NCI-H187 treated with DMSO at 0.1 percent for 48 hours (cell line): ENCODE data around the gene HID1.

Experiments used
- DNase-seq: peaks from one replicate; lab custom pipeline; 2025; lab: John Stamatoyannopoulos, UW

HID1 gene

DNA sequence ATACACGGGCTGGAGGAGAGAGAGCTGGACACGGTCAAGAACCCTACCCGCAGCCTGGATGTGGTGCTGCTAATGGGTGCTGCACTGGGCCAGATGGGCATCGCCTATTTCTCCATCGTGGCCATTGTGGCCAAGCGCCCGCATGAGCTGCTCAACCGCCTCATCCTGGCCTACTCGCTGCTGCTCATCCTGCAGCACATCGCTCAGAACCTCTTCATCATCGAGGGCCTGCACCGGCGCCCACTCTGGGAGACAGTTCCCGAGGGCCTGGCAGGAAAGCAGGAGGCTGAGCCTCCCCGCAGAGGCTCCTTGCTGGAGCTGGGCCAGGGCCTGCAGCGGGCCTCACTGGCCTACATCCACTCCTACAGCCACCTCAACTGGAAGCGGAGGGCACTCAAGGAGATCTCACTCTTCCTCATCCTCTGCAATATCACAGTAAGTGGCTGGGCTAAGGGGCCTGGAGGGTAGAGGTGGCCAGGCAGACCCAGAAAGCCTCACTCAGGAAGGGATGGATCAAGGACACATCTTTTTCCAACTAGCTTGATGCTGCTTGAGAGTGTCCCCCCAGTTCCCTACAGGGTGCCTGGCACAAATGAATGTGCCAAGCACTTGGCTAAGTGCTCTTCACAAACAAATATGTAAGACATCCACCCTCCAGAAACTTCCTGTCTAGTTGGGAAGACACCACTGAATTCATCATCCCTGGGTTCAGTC is 25.4 kb downstream of the HID1 start:
- DNase-seq = no peak

DNA sequence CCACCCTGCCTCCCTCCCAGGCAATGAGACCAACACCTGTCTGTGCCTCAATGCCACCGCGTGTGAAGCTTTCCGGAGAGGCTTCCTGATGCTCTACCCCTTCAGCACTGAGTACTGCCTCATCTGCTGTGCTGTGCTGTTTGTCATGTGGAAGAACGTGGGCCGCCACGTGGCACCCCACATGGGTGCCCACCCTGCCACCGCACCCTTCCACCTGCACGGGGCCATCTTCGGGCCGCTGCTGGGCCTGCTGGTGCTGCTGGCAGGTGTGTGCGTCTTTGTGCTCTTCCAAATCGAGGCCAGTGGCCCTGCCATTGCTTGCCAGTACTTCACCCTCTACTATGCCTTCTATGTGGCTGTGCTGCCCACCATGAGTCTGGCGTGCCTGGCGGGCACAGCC is 25.9 kb downstream of the HID1 start:
- DNase-seq = no peak

DNA sequence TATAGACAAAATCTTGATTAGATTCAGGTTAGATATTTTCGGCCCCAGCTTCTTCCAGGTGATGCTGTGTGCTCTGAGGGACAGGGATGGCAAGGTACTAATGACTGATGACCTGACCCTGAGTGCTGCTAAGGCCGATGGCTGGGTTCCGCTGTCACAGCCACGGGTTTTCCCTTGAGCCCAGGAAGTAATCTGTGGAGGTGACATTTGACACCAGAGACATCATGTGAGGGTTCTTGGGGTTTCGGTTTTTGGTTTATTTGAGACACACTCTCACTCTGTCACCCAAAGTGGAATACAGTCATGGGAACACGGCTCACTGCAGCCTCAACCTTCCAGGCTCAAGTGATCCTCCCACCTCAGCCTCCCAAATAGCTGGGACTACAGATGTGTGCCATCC is 27.0 kb downstream of the HID1 start:
- DNase-seq = no peak

DNA sequence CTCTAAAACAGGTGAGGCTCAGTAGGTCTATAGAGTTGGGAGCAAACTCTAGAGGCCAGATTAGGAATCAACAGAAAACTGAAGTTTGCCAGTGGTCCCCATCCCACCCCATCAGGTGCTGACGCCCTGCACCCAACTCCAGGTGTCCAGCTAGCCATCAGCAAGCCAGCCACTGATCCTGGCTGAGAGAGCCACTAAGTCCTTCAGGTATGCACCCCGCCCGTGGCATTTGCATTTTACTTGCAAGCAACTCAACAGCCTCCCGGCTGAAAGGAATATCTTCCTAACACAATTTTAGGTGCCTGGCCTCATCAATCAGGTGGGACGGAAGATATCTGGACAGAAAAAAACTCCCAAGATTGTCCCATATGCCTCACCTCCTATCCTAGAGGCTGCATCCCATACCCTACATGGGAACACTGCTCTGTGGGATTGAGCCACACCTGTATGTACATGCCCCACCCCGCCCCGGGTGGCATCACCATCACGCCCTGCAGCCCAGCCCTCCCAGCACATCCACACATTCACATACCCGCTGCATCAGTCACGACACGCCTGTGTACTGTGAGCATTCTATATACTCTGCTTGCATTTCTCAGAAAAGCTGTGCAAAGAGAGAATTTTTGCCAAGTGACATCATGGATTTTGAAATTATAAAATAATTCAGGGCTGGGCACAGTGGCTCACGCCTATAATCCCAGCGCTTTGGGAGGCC is 28.6 kb downstream of the HID1 start:
- no peak for DNase-seq

DNA sequence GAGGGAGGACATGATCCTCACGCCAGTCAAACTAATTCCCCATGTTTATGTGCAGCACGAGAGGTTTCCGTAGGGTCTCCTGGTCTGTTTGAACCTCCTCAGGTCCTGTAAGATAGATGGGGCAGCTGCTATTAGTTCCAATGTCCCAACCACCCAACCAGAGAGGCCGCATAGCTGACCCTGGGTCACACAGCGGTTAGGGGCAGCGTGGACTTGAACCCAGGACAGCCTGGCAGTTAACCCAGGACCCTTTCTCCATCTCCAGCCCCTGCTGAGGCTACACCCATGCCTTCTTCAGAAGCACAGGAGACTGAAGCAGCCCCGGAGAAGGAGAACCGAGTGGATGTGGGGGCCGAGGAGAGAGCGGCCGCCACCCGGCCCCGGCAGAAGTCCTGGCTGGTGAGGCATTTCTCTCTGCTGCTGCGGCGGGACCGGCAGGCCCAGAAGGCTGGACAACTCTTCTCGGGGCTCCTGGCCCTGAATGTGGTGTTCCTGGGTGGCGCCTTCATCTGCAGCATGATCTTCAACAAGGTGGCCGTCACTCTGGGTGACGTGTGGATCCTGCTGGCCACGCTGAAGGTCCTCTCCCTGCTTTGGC is 31.3 kb downstream of the HID1 start:
- no peak for DNase-seq

DNA sequence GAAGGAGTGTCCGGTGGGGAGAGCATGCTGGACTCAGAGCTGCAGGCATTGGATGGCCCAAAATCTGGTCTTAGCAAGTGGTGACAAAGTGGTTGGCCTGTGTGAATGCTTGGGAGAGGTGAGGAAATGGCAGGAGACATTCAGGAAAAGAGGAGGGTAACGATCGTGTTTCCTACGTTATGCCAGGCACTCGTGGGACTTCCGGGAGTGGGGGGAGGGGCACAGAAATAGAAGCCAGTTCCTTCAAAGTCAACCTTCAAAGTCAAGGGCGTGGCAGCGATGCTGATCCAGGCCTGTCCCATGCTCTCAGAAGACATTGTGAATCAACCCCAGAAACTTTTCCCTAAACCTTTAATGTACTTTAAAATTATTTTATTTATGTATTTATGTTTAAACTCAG is 33.0 kb downstream of the HID1 start:
- DNase-seq = no peak

DNA sequence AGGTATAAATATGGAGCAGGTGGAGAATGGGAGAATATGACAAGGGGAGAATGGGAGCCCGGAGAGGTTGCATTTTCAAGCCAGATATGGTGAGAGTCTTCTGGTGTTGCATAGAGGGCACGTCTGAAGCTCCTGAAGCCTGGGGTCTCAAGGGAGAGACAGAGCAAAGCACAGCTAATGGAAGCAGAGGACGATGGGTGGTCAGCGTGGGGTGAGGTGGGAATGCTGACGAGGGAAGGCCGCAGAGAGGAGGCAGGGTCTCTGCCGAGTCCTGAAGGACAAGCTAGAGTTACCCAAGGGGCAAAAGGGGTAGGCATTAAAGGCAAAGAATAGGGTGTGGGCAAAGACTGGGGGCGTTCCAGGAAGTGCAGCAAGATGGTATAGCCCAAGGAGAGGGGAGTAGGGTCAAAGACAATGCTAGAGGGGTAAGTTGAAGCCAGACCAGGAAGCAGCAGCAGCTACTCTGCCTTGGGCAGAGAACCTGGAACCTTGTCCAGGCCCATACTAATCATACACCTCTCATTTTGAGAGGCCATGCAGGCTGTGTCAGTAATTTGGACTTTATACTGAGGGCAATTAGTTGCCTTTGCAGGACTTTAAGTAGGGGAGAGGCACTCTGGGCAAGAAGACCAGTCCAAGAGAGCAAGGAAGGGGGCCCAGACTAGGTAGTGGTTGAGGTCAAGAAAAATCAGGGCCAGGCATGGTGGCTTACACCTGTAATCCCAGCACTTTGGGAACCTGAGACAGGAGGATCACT is 34.2 kb downstream of the HID1 start:
- DNase-seq = no peak

DNA sequence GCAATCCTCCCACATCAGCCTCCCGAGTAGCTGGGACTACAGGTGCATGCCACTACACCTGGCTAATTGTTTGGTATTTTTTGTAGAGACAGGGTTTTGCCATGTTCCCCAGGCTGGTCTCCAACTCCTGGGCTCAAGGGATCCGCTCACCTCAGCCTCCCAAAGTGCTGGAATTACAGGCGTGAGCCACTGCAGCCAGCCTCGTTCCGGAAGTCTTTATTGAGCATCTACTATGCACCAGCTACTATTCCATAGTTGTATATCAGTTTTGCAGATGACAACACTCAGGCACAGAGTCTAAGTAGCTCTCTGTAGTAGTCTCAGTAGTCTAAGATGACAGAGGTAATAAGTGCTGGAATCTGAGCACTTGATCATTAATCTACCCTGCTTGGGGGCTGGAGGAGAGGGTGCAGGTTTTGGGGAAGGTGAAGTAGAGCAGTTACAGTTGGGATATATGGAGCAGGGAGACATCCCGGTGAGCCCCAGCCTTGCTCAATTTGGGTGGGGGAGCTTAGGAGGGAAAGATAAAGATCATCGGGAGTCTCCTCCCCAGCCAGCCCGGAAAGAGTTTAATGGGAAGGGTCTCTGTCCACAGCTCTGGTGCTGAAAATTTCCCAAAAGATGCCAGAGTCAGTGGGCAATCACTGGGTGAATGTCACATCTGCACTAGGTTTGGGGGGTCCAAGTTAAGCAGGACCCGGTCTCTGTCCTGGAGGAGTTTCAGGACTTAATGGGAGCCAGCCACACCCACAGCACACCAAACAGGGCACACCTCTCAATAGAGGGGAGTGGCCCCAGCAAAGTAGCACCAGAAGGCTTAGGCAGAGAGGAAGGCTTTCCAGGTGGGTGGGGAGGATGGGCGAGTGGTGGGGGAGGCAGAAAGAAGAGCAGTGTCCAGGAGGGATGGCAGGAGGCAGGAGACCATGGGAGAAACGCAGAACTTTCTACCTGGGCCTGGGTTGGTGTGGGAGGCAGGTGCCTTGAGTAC is 35.2 kb downstream of the HID1 start:
- DNase-seq = no peak

DNA sequence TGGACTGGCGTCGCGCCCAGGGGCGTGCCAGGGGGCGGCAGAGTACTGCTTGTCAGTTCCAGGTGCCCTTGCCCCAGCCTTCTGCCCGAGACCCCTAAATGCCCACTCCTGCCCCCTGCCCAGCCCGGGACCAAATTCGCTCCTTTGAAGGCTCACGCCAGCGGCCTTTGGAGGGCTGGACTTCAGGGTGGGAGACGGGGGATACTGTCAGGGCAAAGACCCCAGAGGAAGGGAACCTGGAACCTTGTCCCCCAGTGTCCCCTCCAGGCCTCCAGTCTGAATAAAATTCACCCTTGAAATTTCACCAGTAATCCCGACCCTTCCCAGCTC is 36.1 kb downstream of the HID1 start:
- DNase-seq = no peak

DNA sequence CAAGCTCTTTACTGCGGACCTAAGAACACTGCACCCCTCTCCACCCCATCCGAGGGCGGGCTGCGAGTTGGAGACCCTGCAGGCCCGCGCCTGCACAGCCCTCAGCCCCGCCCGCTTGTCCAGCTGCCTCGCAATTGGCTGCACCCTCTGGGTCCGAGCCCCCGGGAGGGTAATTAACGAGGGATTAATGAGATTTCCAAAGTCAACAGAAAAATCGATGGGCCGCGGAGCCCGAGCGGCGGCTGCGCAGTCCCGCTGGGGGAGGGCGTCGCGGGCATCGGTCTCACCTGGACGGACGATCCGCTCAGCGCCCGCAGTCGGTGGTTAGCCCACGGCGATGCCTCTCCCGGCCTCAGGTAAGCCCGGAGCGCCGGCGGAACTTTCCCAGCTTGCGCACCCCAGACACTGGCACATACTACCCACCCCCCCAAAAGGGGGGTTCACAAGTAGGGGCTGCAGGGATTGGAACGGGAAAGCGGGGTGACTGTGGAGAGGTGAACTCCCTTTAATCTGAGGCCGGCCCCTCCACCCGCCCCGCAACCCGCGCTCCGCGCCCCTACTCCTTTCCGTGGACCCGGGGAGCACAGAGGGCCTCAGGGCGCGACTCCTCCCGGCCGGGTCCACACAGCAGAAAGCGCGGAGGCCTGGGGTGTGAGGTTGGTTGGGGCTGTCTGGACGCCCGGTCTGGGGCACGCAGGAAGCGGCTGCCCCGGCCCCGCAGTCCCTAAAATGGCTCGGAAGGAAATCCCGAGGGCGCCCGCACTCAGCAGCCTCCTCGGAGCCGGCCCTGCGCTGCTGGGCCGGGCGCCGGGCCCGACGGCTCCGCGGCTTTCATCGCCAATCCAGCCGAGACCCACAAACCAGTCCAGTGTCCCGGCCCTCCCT is 36.7 kb downstream of the HID1 start, which contains the start of gene OTOP3:
Gene OTOP3 (plus strand): TSS at position 314 of the 885 bp plus-strand sequence. CDS start 24 bp downstream, at position 338.
- DNase-seq = no peak

DNA sequence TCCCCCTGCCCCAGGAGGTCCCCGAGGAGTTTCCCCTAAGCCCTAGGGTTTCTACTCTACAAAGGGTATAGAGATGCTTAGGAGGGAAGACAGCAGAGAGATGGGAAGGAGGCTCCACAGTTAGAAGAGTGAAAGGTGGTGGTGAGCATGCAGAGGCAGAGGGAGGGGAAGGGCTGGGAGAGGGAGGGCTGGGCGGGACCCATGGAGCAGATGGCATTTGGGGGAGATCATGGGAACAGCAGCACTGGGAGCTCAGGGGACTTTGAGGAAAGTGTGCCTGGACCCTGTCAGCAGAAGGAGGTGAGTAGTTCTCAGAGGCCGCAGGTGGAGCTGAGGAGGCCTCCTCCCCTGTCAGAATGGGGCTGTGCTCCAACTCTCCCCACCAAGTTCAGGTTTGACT is 37.5 kb downstream of the HID1 start:
- DNase-seq = no peak

DNA sequence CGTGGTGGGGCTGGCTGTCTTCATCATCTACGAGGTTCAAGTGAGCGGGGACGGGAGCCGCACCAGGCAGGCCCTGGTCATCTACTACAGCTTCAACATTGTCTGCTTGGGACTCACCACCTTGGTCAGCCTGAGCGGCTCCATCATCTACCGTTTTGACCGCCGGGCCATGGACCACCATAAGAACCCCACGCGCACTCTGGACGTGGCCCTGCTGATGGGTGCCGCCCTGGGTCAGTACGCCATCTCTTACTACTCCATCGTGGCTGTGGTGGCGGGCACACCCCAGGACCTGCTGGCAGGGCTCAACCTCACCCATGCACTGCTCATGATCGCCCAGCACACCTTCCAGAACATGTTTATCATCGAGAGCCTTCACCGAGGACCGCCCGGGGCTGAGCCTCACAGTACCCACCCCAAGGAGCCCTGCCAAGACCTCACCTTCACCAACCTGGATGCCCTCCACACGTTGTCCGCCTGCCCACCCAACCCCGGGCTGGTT is 42.0 kb downstream of the HID1 start:
- DNase-seq = no peak

DNA sequence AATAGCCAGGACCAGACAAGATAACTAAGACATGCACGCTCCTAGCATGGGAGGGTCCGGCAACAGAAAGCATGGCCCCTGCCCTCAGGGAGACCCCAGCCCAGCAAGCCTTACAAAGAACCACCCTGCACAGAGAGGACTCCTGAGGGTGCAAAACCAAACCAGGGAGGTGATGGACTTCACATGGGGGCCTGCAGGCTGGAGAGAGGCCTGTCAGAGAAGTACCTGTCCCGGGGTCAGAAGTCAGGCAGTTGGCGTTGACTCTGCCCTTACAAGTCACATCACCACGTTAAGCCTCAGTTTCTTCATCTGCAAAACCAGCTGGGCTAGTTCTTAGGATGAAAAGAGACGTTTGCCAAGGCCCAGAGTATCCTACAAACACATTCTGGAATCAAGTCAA is 43.8 kb downstream of the HID1 start:
- no peak for DNase-seq

DNA sequence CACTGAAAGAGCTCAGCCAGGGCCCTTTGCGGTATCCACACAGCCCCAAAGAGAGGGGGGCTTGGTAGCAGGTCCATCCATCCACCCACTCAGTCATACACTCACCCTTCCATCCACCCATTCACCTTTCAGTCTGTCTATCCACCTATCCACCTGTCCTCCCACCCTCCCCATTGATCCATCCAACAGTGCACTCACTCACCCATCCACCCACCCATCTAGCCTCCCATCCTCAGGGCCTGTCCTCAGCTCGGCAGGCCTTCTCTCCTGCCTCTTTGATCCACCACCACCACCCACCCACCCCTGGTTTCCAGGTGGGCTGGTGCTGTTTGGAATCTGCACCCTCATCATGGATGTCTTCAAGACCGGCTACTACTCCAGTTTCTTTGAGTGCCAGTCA is 47.3 kb downstream of the HID1 start:
- no peak for DNase-seq

DNA sequence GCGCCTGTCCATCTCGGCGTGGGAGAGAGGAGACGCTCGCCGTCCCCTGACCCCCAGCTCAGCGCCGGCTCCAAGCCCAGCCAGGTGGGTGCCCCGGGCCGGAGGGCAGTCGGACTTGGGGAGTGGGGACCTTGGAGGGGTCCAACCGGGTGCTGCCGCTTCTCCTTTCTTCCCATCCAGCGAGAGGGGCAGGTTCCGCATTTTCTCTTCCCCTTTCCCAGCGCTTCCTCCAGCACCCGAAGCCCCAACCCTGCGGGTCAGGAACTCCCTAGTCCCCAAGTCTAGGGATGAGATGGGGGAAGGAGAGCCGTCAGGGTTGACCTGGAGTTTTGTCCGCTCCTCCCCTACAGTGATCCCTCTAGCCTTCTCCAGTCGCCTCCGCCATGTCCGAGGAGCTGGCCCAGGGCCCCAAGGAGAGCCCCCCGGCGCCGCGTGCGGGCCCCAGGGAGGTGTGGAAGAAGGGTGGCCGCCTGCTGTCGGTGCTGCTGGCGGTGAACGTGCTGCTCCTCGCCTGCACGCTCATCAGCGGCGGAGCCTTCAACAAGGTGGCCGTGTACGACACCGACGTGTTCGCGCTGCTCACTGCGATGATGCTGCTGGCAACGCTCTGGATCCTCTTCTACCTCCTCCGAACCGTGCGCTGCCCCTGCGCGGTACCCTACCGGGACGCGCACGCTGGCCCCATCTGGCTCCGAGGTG is 48.2 kb downstream of the HID1 start, which contains the start of gene OTOP2:
Gene OTOP2 (plus strand): TSS at position 24 of the 699 bp plus-strand sequence. CDS start 360 bp downstream, at position 384.
- DNase-seq = no peak

DNA sequence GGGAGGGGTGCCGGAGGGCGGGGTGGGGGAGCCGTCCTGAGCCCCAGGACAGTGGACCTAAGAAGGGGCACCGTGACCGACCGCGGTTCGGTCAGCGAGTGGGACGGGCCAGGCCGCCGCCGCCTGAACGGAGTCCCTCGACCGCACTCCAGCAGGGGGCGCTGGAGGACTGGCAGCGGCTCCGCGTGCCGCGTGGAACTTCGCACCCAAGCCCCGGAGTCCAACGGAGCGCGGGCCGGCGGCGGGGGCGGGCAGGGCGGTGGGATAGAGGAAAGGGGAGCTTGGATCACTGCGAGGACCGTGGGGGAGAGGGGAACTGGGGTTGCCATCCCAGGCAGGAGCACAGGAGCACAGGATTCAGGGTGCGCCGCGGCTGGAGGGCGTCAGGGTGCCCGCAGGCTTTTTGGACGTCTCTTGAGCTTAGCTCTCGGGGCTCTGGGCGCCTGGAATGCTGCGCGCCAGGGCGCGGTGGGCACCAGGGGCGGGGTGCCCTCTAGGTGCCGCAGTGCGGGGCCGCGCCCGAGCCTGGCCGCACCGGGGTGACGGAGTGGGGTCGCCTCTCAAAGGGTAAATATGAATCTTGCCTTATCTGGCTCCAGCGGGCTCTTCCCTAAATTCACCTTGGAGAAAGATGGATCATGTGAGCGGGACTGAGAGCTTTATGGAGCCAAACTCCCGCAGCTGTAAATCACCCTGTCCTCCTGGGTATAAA is 48.9 kb downstream of the HID1 start:
- DNase-seq = no peak

DNA sequence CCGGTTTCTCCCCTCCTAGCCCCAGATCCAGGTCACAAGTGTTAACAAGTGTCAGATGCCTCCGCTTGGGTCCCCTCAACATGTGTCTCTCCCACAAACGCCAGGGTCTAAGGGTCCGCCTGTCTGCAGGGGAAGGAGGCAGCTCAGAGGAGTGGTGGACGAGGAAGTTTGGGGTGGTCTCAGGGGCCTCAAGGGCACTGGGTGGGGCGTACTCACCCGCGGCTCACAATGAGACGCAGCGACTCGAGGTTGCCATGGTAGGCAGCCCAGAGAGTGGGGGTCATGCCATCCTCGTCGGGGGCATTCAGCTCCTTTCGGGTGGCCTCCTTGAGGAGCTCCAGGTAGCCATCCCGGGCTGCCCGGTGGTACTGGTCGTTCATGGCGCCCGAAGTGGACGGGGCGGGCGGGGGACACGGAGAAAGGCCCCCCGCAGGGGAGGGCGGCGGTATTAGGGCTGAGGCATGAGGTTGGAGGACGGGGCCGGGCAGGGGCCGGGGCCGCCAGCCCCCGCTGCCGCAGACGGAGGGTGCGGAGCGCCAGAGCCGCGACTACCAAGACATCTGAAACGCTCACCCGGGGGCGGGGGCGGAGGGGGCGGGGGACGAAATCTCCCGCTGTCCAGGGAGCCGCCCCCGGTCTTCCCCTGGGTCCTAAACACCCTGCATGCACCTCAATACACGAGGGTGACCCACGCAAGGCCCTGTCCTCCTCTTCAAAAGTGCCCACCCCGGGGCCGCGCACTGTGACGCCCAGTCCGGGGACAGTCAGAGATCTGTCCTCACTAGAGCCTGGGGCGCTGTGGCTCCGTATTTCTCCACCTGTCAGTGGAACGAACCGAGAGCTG is 49.6 kb downstream of the HID1 start, which contains the start of gene USH1G:
Gene USH1G (minus strand): TSS at position 562 of the 844 bp plus-strand sequence. CDS start 182 bp downstream, at position 380.
- DNase-seq = no peak

DNA sequence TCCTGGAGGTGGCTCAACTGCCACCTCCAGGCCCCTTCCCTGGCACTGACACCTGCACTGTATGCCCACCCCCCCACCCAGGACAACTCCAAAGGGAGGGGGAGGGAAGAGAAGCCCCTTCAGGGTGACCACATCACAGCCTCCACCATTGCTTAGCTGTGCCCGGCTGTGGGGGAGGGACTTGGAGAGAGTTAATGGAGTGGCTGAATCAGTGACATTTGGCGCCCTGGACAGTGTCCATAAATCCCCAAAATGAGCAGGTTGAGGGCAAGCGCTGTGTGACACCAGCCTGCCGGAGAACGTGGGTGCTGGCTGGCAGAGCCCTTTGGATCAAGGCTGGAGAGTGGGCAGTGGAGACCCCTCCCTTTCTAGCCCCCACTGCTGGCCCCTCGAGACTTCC is 50.4 kb downstream of the HID1 start:
- no peak for DNase-seq
